H1 (cell line): Measurements from ENCODE around the gene TRIM21. TPM values are rescaled to one million over a fixed set of nuclear protein-coding genes. Genes with fewer than 3 reads are reported as not detected.

Source experiments
- CBX5 ChIP-seq: fragments of 300-800, 300-1000 bp; sonication (generic); IDR thresholded peaks from 2 replicates; pipeline ENCODE4 v1.7.1; 2016; ENCODE audit warnings: antibody characterized with exemption, low read length, low read depth
- CEBPB ChIP-seq: IDR thresholded peaks from 2 replicates; pipeline ENCODE4 v1.6.1; 2012; ENCODE audit warnings: low read depth, low read length
- CHD1 ChIP-seq: IDR thresholded peaks from 2 replicates; pipeline ENCODE4 v1.6.1; 2012; ENCODE audit warnings: low read depth, low read length, improper control_type of control experiment
- CREB1 ChIP-seq: IDR thresholded peaks from 2 replicates; pipeline ENCODE4 v1.6.1; 2012; ENCODE audit warnings: inconsistent platforms
- CTBP2 ChIP-seq: IDR thresholded peaks from 2 replicates; pipeline ENCODE4 v1.7.0; 2011; ENCODE audit warnings: borderline replicate concordance, mild to moderate bottlenecking, moderate library complexity, mixed read lengths, low read length; ENCODE audit not compliant: insufficient read depth, insufficient read length
- FOSL1 ChIP-seq: IDR thresholded peaks from 2 replicates; pipeline ENCODE4 v1.6.1; 2011; ENCODE audit warnings: mild to moderate bottlenecking, low read depth, low read length, moderate library complexity; ENCODE audit not compliant: insufficient read depth
- GABPA ChIP-seq: IDR thresholded peaks from 2 replicates; pipeline ENCODE4 v1.6.1; 2011; ENCODE audit warnings: mild to moderate bottlenecking, low read length, moderate library complexity, borderline replicate concordance; ENCODE audit not compliant: insufficient read depth
- GTF2F1 ChIP-seq: IDR thresholded peaks from 2 replicates; pipeline ENCODE4 v1.6.1; 2012; ENCODE audit warnings: low read depth, low read length, improper control_type of control experiment, borderline replicate concordance
- HDAC2 ChIP-seq, 2 experiments: fragments of 300-600 bp in 1 of 2; sonication (generic) in 1 of 2; IDR thresholded peaks; 2 replicates each; pipeline ENCODE4 v1.6.1; 2011 to 2012; ENCODE audit warnings: low read depth in 2 of 2, low read length in 2 of 2, mild to moderate bottlenecking in 2 of 2, moderate library complexity in 2 of 2, borderline replicate concordance in 1 of 2, inconsistent platforms in 1 of 2
- HDAC6 ChIP-seq: IDR thresholded peaks from one replicate; pipeline ENCODE4 v1.7.1; 2012; ENCODE audit warnings: low read depth, mild to moderate bottlenecking, inconsistent platforms, low read length, moderate library complexity
- KDM1A ChIP-seq: fragments of 200-600, 300-600 bp; sonication (generic); IDR thresholded peaks from 2 replicates; pipeline ENCODE4 v1.7.1; 2016; ENCODE audit warnings: mild to moderate bottlenecking, low read length, borderline replicate concordance
- MAFK ChIP-seq: IDR thresholded peaks from 2 replicates; pipeline ENCODE4 v1.6.1; 2012; ENCODE audit warnings: low read depth, mild to moderate bottlenecking, improper control_type of control experiment, low read length
- NANOG ChIP-seq: IDR thresholded peaks from 2 replicates; pipeline ENCODE4 v1.6.1; 2011; ENCODE audit warnings: low read length, low read depth, mild to moderate bottlenecking, inconsistent platforms; ENCODE audit not compliant: insufficient read depth, poor library complexity, severe bottlenecking
- POLR2AphosphoS5 ChIP-seq: IDR thresholded peaks from 2 replicates; pipeline ENCODE4 v1.6.1; 2011; ENCODE audit warnings: low read depth, low read length
- RAD21 ChIP-seq, 2 experiments: IDR thresholded peaks in 1 of 2; conservative IDR thresholded peaks in 1 of 2; 2 replicates each; pipeline ENCODE4 v1.6.1; 2011; ENCODE audit warnings: low read depth in 2 of 2, low read length in 2 of 2, improper control_type of control experiment in 1 of 2, inconsistent platforms in 1 of 2, mild to moderate bottlenecking in 1 of 2, moderate library complexity in 1 of 2
- RFX5 ChIP-seq: IDR thresholded peaks from 2 replicates; pipeline ENCODE4 v1.6.1; 2011; ENCODE audit warnings: low read depth, low read length, improper control_type of control experiment, borderline replicate concordance
- SIN3A ChIP-seq, 2 experiments: IDR thresholded peaks in 1 of 2; conservative IDR thresholded peaks in 1 of 2; 2 replicates each; pipeline ENCODE4 v1.6.1; 2011 to 2012; ENCODE audit warnings: low read length in 2 of 2, improper control_type of control experiment in 1 of 2, low read depth in 1 of 2, mild to moderate bottlenecking in 1 of 2
- SP1 ChIP-seq: IDR thresholded peaks from 2 replicates; pipeline ENCODE4 v1.6.1; 2011; ENCODE audit warnings: low read depth, low read length
- TAF1 ChIP-seq: IDR thresholded peaks from 2 replicates; pipeline ENCODE4 v1.6.1; 2011; ENCODE audit warnings: mild to moderate bottlenecking, low read depth, low read length
- TCF12 ChIP-seq: IDR thresholded peaks from 2 replicates; pipeline ENCODE4 v1.6.1; 2011; ENCODE audit warnings: low read depth, mild to moderate bottlenecking, low read length
- YY1 ChIP-seq: IDR thresholded peaks from 2 replicates; pipeline ENCODE4 v1.6.1; 2011; ENCODE audit warnings: low read depth, mild to moderate bottlenecking, low read length
- polyA plus RNA-seq, 7 experiments: library from polyadenylated mRNA; depleted of rRNA in 3 of 7; stranded (reverse) in 5 of 7; unstranded in 2 of 7; fragments of >200 nt in 5 of 7; fragments of 200-250 nt in 2 of 7; gene quantifications; 1 replicate in 5 of 7; 2 replicates in 1 of 7; 4 replicates in 1 of 7; pipeline versions ENCODE4 v1.2.1 to v1.2.3, GENCODE V29; 2011 to 2013; ENCODE audit warnings: missing spikeins in 2 of 7, mixed read lengths in 2 of 7
- total RNA-seq: library from RNA; stranded (reverse); fragmentation: NEBNext Ultra II Directional; extraction: Animal tissue kit (Norgen Biotek cat#: 25700); gene quantifications from 2 replicates; pipeline ENCODE4 v1.2.1, GENCODE V29; 2021
- TF ChIP-seq, protein P1 (sequence below): IDR thresholded peaks from 2 replicates; pipeline ENCODE4 v1.6.1; 2012; ENCODE audit warnings: inconsistent platforms
- TF ChIP-seq, protein P2 (sequence below): IDR thresholded peaks from 2 replicates; pipeline ENCODE4 v1.6.1; 2011; ENCODE audit warnings: low read depth, mild to moderate bottlenecking, low read length; ENCODE audit not compliant: insufficient read depth

Gene TRIM21
- total and polyA plus RNA-seq, 2 of the 8 experiments (the other 6 are each of a cell fraction or from before 2014, with no cell fraction given) = 15.6 to 16.7 TPM

DNA sequence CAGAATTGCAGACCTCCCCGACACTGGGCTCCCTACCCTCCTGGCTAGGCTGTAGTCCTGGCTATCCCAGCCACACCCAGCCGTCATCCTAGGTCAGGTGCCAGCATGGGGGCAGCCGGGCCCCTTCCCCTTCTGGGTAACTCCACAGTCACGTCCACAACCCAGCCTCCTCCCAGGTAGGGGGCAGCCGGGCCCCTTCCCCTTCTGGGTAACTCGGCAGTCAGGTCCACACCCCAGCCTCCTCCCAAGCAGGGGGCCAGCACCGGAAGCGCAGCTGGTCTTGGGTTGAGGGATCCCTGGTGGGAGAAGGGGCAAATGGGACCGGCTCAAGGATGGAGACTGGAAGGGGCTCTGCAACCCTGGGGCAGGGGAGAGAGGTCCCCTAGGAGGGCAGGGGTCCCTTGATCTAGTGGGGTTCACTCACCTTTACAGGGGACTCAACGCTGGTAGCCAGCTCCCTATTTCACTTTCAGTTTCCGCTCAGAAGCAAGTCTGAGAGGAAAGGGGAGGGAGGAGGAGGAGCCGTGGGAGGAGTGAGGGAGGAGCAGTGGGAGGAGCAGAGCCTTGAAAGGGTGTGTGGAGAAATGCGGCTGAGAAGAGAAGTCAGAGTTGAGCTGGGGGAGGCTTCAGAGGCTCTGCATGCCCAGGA is at the start of gene TRIM21 (continued):
- TF ChIP-seq, protein P1, sequence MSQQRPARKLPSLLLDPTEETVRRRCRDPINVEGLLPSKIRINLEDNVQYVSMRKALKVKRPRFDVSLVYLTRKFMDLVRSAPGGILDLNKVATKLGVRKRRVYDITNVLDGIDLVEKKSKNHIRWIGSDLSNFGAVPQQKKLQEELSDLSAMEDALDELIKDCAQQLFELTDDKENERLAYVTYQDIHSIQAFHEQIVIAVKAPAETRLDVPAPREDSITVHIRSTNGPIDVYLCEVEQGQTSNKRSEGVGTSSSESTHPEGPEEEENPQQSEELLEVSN = no peak
- TF ChIP-seq RAD21 (IDR thresholded peaks at IDR 0.05 in 1 of 2, conservative IDR thresholded peaks at IDR 0.05 in 1 of 2; ENCODE audit: low read depth in 2 of 2, low read length in 2 of 2) = no peak; a peak in 1 of 4 replicates
- TF ChIP-seq GTF2F1 = no peak
- TF ChIP-seq FOSL1 = no peak
- 0 out of 4 replicates have a peak, but pooled peaks of 1 of the 2 experiments have one; percentile 21 for TF ChIP-seq SIN3A (conservative IDR thresholded peaks at IDR 0.05 in 1 of 2, IDR thresholded peaks at IDR 0.05 in 1 of 2; ENCODE audit: low read depth in 1 of 2, low read length in 2 of 2)
- TF ChIP-seq TAF1 = peak; percentile 64
- TF ChIP-seq RFX5 = no peak
- no peak for TF ChIP-seq CHD1
- no peak for TF ChIP-seq YY1
- TF ChIP-seq POLR2AphosphoS5 = no peak
- no peak for TF ChIP-seq HDAC6
- no peak for TF ChIP-seq SP1
- TF ChIP-seq CREB1 = no peak
- no peak for TF ChIP-seq KDM1A
- TF ChIP-seq CTBP2 = no peak
- TF ChIP-seq CEBPB = no peak
- TF ChIP-seq GABPA = no peak
- TF ChIP-seq, protein P2, sequence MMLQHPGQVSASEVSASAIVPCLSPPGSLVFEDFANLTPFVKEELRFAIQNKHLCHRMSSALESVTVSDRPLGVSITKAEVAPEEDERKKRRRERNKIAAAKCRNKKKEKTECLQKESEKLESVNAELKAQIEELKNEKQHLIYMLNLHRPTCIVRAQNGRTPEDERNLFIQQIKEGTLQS = no peak
- no peak for TF ChIP-seq CBX5
- no peak for TF ChIP-seq MAFK
- TF ChIP-seq TCF12 = no peak
- no peak for TF ChIP-seq NANOG
- TF ChIP-seq HDAC2 (IDR thresholded peaks at IDR 0.05; ENCODE audit: borderline replicate concordance in 1 of 2, low read depth in 2 of 2, low read length in 2 of 2) = no peak
